Stimulated activated CD8-positive, alpha-beta memory T cell treated with anti-CD3 and anti-CD28 coated beads, Interleukin-7, amount 100 ng/mL, for 48 hours (primary cell): Measurements from ENCODE around the gene MIPOL1.
"Not testable (repeated sequence)": the region's sequence is repeated elsewhere in the genome, so short reads cannot be mapped to it uniquely, and the experiment has no call there.

Source experiments
- DNase-seq, 2 donors: peaks; one replicate each; pipeline ENCODE4 v3.0.0-alpha.2; 2020; ENCODE audit warnings: low read depth in 1 of 2; ENCODE audit errors: extremely low read depth in 1 of 2

The MIPOL1 gene

DNA sequence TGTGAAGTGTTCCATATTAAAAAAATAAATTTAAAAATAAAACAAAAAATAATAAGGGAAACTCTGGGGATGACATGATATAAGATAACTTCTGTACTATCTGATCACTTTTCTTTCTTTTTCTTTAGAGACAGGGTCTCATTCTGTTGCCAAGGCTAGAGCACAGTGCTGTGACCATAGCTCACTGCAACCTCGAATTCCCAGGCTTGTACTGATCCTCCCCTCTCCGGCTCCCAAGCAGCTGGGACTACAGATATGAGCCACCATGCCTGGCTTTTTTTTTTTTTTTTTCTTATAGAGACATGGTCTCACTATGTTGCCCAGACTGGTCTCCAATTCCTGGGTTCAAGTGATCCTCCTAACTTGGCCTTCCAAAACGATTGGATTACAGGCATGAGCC, 10.4 kb upstream of the MIPOL1 start:
- DNase-seq, result no peak

DNA sequence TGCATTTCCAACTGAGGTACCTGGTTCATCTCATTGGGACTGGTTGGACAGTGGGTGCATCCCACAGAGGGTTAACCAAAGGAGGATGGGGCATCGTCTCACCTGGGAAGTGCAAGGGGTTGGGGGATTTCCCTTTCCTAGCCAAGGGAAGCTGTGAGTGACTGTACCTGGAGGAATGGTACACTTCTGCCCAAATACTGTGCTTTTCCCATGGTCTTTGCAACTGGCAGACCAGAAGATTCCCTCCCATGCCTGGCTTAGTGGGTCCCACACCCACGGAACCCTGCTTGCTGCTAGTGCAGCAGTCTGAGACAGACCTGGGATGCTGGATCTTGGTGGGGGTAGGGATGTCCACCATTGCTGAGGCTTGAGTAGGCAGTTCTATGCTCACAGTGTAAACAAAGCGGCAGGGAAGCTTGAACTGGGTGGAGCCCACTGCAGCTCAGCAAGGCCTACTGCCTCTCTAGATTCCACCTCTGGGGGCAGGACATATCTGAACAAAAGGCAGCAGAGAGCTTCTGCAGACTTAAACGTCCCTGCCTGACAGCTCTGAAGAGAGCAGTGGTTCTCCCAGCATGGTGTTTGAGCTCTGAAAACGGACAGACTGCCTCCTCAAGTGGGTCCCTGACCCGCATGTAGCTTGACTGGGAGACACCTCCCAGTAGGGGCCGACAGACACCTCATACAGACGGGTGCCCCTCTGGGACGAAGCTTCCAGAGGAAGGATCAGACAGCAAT, 9.7 kb upstream of the MIPOL1 start:
- DNase-seq, result not testable (repeated sequence)

DNA sequence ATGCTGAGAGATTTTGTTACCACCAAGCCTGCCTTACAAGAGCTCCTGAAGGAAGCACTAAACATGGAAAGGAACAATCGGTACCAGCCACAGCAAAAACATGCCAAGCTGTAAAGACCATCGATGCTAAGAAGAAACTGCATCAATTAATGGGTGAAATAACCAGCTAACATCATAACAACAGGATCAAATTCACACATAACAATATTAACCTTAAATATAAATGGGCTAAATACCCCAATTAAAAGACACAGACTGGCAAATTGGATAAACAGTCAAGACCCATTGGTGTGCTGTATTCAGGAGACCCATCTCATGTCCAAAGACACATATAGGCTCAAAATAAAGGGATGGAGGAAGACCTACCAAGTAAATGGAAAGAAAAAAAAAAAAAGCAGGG, 8.0 kb upstream of the MIPOL1 start:
- DNase-seq, result not testable (repeated sequence)

GRCh38 chr14:37194698-37195097, 3.0 kb upstream of the MIPOL1 start:
- DNase-seq, result no peak

DNA sequence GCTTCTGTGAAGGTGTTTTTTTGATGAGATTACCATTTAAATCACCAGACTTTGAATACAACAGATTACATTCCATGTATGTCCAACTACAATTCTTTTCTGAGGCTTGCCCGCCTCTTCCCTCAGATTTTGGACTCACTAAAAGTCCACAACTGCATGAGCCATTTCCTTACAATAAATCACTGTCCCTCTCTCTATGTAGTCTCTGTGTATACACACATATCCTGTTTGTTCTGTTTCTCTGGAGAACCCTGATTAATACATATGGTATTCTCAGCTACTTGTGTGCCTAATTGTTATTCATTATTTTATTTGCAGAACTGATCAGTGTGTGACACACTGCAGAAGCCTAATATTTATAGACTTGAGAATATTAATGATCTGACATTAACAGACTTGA, 2.4 kb upstream of the MIPOL1 start:
- no peak for DNase-seq

DNA sequence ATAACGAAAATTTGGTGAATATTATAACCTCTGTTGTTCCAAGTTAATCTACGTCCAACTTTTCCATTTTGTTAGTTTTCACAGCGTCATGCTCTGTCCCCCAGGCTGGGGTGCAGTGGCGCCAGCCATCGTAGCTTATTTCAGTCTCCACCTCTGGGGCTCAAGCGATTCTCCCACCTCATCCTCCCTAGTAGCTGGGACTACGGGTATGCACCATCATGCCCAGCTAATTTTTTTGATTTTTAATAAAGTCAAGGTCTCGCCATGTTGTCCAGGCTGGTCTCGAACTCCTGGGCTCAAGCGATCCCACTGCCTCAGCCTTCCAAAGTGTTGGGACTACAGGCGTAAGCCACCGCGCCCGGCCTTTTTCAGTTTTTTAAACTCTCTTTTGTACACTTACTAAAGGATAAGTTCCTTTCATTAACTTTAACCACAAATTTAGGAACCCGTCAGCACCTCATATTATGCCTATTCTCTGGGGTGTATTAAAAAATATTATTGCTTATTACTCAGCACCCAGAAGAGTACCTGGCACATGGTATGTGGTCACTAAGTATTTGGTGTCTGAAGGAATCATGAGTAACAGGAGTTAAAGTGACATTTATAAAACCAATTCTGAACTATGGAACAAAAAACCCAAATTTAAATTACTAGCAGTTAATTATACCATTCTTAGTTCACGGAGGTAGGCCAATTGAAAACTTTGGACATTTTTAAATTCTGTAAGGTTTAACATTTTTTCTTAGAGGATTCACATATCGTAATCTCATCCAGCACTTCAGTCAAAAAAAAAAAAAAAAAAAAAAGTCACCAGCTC, 925 bp upstream of the MIPOL1 start:
- no peak for DNase-seq

- DNase-seq, result no peak
Measured at GRCh38 chr14:37198273-37198598, 499 bp downstream of the MIPOL1 start.

DNA sequence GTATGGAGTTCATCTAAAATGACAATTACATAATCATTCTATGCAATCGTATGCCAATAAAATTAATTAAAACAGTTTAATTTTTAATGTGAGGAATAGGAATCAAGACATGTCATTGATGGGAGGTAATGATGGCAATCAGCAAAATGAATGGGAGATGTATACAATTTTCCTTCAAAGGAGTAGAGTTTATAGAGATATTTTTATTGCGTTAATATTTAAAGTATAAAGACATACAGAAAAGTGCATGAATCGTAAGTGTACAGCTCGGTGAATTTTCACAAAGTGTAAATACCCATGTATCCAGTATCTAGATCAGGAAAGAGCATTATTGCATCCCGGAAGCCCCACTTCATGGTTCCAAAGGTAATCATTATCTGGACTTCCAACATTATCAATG, 1.2 kb downstream of the MIPOL1 start:
- no peak for DNase-seq

- no peak for DNase-seq
Measured at GRCh38 chr14:37201724-37202123, 4.0 kb downstream of the MIPOL1 start.

GRCh38 chr14:37202265-37202664, 4.5 kb downstream of the MIPOL1 start:
- DNase-seq, result no peak

- DNase-seq, result no peak
Measured at GRCh38 chr14:37202812-37203211, 5.1 kb downstream of the MIPOL1 start.

DNA sequence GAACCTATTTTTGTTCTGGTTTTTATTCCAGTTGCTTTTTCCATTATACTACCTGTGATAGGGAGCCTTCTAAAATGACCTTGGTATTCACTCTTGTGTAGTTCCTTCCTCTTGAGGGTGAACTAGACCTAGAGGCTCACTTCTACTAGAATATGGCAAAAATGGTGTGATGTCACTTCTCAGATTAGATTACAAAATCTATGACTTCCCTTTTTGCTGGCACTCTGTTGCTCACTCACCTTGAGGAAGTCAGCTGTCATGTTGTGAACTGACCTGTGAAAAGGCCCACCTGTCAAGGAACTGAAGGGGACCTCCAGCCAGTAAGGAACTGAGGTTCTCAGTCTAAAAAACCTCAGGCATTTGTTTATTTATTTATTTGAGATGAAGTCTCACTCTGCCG, 5.7 kb downstream of the MIPOL1 start:
- no peak for DNase-seq

DNA sequence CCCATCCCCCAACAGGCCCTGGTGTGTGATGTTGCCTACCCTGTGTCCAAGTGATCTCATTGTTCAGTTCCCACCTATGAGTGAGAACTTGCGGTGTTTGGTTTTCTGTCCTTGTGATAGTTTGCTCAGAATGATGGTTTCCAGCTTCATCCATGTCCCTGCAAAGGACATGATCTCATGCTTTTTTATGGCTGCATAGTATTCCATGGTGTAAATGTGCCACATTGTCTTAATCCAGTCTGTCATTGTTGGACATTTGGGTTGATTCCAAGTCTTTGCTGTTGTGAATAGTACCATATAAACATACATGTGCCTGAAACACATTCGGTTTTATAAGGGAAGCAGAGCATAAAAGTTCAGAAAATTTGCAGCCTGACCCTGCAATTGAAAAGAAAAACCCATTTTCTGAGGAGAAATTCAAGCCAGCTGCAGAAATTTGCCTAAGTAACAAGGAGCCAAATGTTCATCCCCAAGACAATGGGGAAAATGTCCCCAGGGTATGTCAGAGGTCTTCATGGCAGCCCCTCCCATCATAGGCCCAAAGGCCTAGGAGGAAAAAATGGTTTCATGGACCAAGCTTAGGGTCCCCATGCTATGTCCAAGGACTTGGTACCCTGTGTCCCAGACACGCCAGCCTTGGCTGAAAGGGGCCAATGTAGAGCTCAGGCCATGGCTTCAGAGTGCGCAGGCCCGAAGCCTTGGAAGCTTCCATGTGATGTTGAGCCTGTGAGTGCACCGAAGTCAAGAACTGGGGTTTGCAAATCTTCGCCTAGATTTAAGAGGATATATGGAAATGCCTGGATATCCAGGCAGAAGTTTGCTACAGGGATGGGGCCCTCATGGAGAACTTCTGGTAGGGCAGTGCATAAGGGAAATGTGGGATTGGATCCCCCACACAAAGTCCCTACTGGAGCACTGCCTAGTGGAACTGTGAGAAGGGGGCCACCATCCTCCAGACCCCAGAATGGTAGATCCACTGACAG, 8.2 kb downstream of the MIPOL1 start:
- not testable (repeated sequence) for DNase-seq

- DNase-seq, result not testable (repeated sequence)
Measured at GRCh38 chr14:37209617-37210016, 11.9 kb downstream of the MIPOL1 start.

DNA sequence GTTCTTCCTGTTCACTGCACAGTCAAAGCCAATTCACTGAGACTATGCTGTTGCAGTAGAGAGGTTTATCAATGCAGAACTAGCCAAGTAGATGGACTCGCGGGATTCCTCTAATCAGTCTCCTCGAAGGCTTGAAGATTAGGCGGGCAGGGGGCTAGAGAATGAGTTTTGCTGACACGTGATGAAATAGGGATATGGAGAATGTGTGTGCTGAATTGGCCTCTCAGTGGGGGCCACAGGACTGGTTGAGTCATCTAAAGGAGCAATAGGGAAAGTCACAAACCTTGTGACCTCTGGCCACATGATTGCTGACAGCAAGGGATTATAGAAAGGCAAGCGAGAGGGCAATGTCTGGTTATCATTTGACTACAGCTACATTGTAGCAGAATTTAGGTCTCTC, 12.7 kb downstream of the MIPOL1 start:
- no peak for DNase-seq

DNA sequence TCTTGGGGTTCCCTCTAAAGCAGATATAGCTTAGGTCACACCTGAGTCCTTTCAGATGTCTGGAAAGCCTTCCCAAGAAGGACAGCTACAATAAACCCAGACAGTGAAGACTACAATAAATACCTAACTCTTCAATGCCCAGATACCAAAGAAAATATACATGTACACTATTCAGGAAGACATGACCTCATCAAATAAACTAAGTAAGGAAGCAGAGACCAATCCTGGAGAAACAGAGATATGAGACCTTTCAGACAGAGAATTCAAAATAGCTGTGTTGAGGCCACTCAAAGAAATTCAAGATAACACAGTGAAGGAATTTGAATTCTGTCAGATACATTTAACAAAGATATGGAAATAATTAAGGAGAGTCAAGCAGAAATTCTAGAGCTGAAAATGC, 15.3 kb downstream of the MIPOL1 start:
- DNase-seq, result no peak

- no peak for DNase-seq
Measured at GRCh38 chr14:37215345-37215744, 17.6 kb downstream of the MIPOL1 start.

- DNase-seq, result no peak
Measured at GRCh38 chr14:37221073-37221472, 23.3 kb downstream of the MIPOL1 start.

GRCh38 chr14:37223947-37224474, 26.3 kb downstream of the MIPOL1 start:
- no peak for DNase-seq

- DNase-seq, result not testable (repeated sequence)
Measured at GRCh38 chr14:37225668-37226067, 27.9 kb downstream of the MIPOL1 start.
